Globus pallidus (tissue), 1 donor: Measurements from ENCODE around the gene ACVRL1.

ENCODE experiments used
- DNase-seq: peaks from one replicate; pipeline ENCODE4 v3.0.0-alpha.2; 2015; ENCODE audit warnings: low spot score

The ACVRL1 gene

GRCh38 chr12:51963477-51963876 is 56.2 kb downstream of the ACVRL1 start:
- DNase-seq = no peak

GRCh38 chr12:51969643-51970042 is 62.3 kb downstream of the ACVRL1 start:
- DNase-seq = no peak

- DNase-seq = no peak
Observed at GRCh38 chr12:51970904-51971646, 63.8 kb downstream of the ACVRL1 start.

- DNase-seq = no peak
Observed at GRCh38 chr12:51971679-51972421, 64.5 kb downstream of the ACVRL1 start.

- no peak for DNase-seq
Observed at GRCh38 chr12:51972422-51972812, 65.1 kb downstream of the ACVRL1 start.

GRCh38 chr12:51972849-51973273 is 65.6 kb downstream of the ACVRL1 start:
- peak; percentile 38 for DNase-seq
